PC-3 (cell line): ENCODE results near the gene SATL1.

Experiments
- EZH2 ChIP-seq: fragments of 300-600 bp; sonication (generic); IDR thresholded peaks from one replicate; pipeline ENCODE4 v1.6.1; 2017; ENCODE audit warnings: antibody characterized with exemption, mild to moderate bottlenecking, low read length; ENCODE audit not compliant: unreplicated experiment
- TF ChIP-seq, protein P1 (sequence below): fragments of 300-600 bp; sonication (generic); conservative IDR thresholded peaks from 2 replicates; pipeline ENCODE4 v1.5.1; 2017; ENCODE audit warnings: antibody characterized with exemption, low read depth, mild to moderate bottlenecking, low read length

DNA sequence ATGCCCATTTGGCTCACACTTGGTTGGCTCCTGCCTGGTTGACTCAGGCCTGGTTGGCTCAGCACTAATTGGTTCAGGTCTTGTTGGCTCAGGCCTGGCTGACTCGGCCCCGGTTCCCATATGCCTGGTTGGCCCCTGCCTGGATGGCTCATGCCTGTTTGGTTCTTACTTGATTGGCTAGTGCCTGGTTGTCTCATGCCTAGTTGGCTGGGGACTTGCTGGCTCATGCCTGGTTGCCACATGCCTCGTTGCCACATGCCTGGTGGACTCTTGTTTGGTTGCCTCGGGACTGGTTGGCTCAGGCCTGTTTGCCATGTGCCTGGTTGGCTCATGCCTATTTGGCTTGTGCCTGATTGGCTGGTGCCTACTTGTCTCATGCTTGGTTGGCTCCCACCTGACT lies 136.2 kb downstream of the SATL1 start:
- TF ChIP-seq, protein P1, sequence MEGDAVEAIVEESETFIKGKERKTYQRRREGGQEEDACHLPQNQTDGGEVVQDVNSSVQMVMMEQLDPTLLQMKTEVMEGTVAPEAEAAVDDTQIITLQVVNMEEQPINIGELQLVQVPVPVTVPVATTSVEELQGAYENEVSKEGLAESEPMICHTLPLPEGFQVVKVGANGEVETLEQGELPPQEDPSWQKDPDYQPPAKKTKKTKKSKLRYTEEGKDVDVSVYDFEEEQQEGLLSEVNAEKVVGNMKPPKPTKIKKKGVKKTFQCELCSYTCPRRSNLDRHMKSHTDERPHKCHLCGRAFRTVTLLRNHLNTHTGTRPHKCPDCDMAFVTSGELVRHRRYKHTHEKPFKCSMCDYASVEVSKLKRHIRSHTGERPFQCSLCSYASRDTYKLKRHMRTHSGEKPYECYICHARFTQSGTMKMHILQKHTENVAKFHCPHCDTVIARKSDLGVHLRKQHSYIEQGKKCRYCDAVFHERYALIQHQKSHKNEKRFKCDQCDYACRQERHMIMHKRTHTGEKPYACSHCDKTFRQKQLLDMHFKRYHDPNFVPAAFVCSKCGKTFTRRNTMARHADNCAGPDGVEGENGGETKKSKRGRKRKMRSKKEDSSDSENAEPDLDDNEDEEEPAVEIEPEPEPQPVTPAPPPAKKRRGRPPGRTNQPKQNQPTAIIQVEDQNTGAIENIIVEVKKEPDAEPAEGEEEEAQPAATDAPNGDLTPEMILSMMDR, result no peak
- TF ChIP-seq EZH2, result no peak
